ENCODE measurements around the gene MINDY2. TPM values are rescaled to one million over a fixed set of nuclear protein-coding genes. Genes with fewer than 3 reads are reported as not detected.
"Not testable (repeated sequence)": the region's sequence is repeated elsewhere in the genome, so short reads cannot be mapped to it uniquely, and the experiment has no call there.

MINDY2 gene
- total RNA-seq, 1 donor from 2014 or later, result 14.2 TPM

DNA sequence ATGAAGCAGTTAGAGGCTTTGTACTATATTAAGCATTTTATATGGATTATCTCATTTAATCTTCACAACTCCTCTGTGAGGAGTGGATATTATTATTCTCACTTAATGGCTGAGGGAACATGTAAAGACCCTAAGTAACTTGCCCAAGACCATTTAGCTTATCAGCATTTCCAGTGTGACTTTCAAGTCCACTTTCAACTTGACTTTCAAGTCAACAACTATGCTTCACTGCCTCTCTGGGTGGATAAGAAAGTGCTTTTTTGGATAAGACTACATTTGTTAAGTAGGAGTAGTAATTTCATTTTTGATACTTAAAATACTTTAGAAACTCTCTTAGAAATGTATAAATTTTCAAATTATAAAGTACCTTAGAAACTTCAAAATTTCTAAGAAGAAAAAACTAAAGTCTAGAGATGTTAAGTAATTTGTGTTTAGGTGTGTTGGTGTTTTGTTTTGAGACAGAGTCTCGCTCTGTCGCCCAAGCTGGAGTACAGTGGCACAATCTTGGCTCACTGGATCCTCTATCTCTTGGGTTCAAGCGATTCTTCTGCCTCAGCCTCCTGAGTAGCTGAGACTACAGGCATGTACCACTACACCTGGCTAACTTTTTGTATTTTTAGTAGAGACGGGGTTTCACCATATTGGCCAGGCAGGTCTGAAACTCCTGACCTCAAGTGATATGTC is 71.8 kb downstream of the MINDY2 start:
- Mint-ChIP-seq H3K9me3 (ENCODE audit: unreplicated experiment) (no peaks in the 10 kb centered on the region), H3K4me1 (ENCODE audit: unreplicated experiment) (no peaks in the 10 kb centered on the region), H3K36me3 (ENCODE audit: low read depth, unreplicated experiment) (peaks cover under 1% of the 10 kb centered on the region), H3K27ac (ENCODE audit: unreplicated experiment) (no peak overlapping the region), H3K4me3 (ENCODE audit: unreplicated experiment) (no peak overlapping the region), H3K27me3 (ENCODE audit: unreplicated experiment) (no peaks in the 10 kb centered on the region)
- no peak for DNase-seq (ENCODE audit: low spot score)
- TF ChIP-seq, protein P1, sequence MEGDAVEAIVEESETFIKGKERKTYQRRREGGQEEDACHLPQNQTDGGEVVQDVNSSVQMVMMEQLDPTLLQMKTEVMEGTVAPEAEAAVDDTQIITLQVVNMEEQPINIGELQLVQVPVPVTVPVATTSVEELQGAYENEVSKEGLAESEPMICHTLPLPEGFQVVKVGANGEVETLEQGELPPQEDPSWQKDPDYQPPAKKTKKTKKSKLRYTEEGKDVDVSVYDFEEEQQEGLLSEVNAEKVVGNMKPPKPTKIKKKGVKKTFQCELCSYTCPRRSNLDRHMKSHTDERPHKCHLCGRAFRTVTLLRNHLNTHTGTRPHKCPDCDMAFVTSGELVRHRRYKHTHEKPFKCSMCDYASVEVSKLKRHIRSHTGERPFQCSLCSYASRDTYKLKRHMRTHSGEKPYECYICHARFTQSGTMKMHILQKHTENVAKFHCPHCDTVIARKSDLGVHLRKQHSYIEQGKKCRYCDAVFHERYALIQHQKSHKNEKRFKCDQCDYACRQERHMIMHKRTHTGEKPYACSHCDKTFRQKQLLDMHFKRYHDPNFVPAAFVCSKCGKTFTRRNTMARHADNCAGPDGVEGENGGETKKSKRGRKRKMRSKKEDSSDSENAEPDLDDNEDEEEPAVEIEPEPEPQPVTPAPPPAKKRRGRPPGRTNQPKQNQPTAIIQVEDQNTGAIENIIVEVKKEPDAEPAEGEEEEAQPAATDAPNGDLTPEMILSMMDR (IDR thresholded peaks at IDR 0.05; ENCODE audit: unreplicated experiment), result no peak

DNA sequence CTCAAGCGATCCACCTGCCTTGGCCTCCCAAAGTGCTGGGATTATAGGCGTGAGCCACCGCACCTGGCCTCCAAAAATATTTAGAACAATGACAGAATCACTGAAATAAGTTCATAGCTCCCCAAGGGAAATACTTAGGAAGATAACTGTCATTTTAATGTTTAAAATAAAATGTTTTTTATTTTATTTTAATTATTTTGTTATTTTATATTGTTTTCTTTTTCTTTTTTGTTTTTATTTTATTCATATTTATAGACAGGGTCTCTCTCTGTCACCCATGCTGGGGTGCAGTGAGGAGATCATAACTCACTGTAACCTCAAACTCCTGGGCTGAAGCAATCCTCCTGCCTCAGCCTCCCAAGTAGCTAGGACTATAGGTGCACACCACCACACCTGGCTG is 80.1 kb downstream of the MINDY2 start:
- not testable (repeated sequence) for H3K36me3 Mint-ChIP-seq (ENCODE audit: low read depth, unreplicated experiment); H3K27ac Mint-ChIP-seq (ENCODE audit: unreplicated experiment); H3K27me3 Mint-ChIP-seq (ENCODE audit: unreplicated experiment); H3K4me3 Mint-ChIP-seq (ENCODE audit: unreplicated experiment); H3K9me3 Mint-ChIP-seq (ENCODE audit: unreplicated experiment); H3K4me1 Mint-ChIP-seq (ENCODE audit: unreplicated experiment); DNase-seq (ENCODE audit: low spot score)

DNA sequence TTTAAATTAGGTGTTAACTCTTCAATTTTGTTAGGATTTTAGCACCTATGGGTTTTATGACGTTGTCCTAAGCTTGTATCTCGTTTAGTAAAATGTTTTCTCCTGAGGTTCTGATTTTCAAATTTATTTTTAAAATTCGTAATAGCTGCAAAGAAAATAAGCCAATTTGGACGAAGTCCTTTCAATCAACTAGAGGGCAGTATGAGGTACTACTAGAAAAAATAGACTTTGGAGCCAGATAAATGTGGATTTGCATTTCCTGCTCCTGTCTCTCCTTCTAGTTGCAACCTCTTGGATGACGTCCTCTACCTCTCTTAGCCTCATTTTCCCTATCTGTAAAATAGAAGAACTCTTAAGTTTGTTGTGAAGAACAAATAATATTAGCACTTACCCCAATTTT is 81.2 kb downstream of the MINDY2 start:
- peaks cover 4% of the 10 kb centered on the region for H3K36me3 Mint-ChIP-seq (ENCODE audit: low read depth, unreplicated experiment)
- no peaks in the 10 kb centered on the region for H3K27me3 Mint-ChIP-seq (ENCODE audit: unreplicated experiment)
- no peaks in the 10 kb centered on the region for H3K9me3 Mint-ChIP-seq (ENCODE audit: unreplicated experiment)
- H3K4me3 Mint-ChIP-seq (ENCODE audit: unreplicated experiment), result no peak overlapping the region
- DNase-seq (ENCODE audit: low spot score), result no peak
- TF ChIP-seq, protein P1 (IDR thresholded peaks at IDR 0.05; ENCODE audit: unreplicated experiment), result peak; percentile 48
- peaks cover 9% of the 10 kb centered on the region for H3K4me1 Mint-ChIP-seq (ENCODE audit: unreplicated experiment)
- peak overlapping the region; percentile 83 for H3K27ac Mint-ChIP-seq (ENCODE audit: unreplicated experiment)

DNA sequence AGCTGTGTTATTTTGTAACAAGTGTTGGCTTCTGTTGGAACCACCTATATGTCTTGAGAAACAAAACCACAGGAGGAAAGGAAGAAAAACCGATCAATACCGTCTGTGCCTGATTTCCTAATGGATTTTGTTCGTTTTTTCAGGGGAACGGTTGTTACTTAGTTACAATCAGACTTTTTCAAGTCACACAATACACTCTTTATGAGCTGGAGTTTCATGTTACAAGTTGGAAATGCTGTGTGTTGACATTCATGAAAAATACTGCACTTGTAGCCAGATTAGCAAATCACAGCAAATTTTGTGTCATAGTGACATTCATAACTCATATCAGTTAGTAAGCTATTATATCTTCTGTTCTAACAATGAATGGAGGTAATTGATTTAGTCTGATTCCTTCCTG is 83.5 kb downstream of the MINDY2 start:
- Mint-ChIP-seq H3K4me1 (ENCODE audit: unreplicated experiment) (peaks cover 9% of the 10 kb centered on the region), H3K9me3 (ENCODE audit: unreplicated experiment) (no peaks in the 10 kb centered on the region), H3K36me3 (ENCODE audit: low read depth, unreplicated experiment) (no peaks in the 10 kb centered on the region), H3K27ac (ENCODE audit: unreplicated experiment) (peak overlapping the region; percentile 82), H3K27me3 (ENCODE audit: unreplicated experiment) (no peaks in the 10 kb centered on the region), H3K4me3 (ENCODE audit: unreplicated experiment) (no peak overlapping the region)
- no peak for DNase-seq (ENCODE audit: low spot score)
- TF ChIP-seq, protein P1 (IDR thresholded peaks at IDR 0.05; ENCODE audit: unreplicated experiment), result no peak

DNA sequence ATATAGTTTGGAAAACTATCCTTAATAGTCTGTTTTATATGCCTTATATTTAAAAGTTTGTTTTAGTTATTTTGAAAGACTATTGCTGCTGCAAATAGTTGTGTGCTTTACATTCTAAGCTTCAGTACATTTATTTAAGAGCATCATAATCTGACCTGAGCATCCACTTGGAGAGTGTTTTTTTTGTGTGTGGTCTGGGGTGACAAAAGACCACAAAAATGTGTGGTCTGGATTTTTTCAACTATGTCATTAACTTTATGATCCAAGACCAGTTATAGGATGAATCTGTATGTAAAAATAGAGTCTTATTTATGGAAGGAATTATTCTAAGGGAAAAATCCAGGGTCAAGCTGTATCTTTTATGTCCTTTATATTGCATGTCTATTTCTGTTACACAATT is 85.0 kb downstream of the MINDY2 start:
- Mint-ChIP-seq H3K4me1 (ENCODE audit: unreplicated experiment) (peaks cover 9% of the 10 kb centered on the region), H3K27me3 (ENCODE audit: unreplicated experiment) (no peaks in the 10 kb centered on the region), H3K36me3 (ENCODE audit: low read depth, unreplicated experiment) (no peaks in the 10 kb centered on the region), H3K4me3 (ENCODE audit: unreplicated experiment) (no peak overlapping the region), H3K9me3 (ENCODE audit: unreplicated experiment) (no peaks in the 10 kb centered on the region), H3K27ac (ENCODE audit: unreplicated experiment) (no peak overlapping the region)
- TF ChIP-seq, protein P1 (IDR thresholded peaks at IDR 0.05; ENCODE audit: unreplicated experiment), result no peak
- no peak for DNase-seq (ENCODE audit: low spot score)

DNA sequence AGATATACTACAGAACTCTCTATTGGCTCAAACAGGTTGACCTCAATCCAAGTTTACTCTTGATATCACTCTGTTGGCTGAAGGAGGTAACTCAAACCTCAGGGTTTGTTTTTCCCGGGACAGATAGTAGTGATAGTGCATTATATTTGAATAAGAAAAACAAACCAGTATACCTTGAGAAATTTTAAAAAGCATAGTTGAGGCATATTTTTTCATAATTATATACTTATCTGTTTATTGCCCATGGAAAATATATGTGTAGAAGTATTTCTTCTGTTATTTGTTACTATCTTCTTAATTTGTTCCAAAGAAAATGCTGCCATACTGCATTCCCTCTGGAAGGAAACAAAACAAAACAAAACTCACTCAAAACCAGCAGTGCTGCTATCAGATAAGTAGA is 85.5 kb downstream of the MINDY2 start:
- DNase-seq (ENCODE audit: low spot score); H3K27me3 Mint-ChIP-seq (ENCODE audit: unreplicated experiment); H3K36me3 Mint-ChIP-seq (ENCODE audit: low read depth, unreplicated experiment); H3K9me3 Mint-ChIP-seq (ENCODE audit: unreplicated experiment); H3K4me1 Mint-ChIP-seq (ENCODE audit: unreplicated experiment); H3K4me3 Mint-ChIP-seq (ENCODE audit: unreplicated experiment); H3K27ac Mint-ChIP-seq (ENCODE audit: unreplicated experiment): not testable (repeated sequence)
